A549 (cell line): ENCODE data around the gene GPRIN3. TPM values are rescaled to one million over a fixed set of nuclear protein-coding genes. Genes with fewer than 3 reads are reported as not detected.

Experiments
- ATAC-seq, 2 experiments: fragments of 200-7000 bp in 1 of 2; fragments of >200 bp in 1 of 2; cut with Nextera tagmentation in 1 of 2; cut with Tn5 transposase in 1 of 2; 3 replicates each; pipeline versions ENCODE4 v1.8.0 to v1.9.1; 2018 to 2020; ENCODE audit warnings: mild to moderate bottlenecking in 1 of 2, moderate library complexity in 1 of 2
- CTCF ChIA-PET: fragments of 300-600 bp; sonication (Branson Sonifier 250); formaldehyde crosslinking; extraction: SDS; loops from one replicate; lab custom pipeline; 2021; ENCODE audit warnings: antibody characterized with exemption, inconsistent platforms; lab: Yijun Ruan, JAX
- POLR2A ChIA-PET: fragments of 350-600 bp; formaldehyde crosslinking; extraction: SDS; loops from one replicate; lab custom pipeline; 2021; ENCODE audit warnings: antibody characterized with exemption, inconsistent platforms; lab: Yijun Ruan, JAX
- DNase-seq, 2 experiments: peaks; one replicate each; pipeline versions ENCODE4 v3.0.0 to v3.0.0-alpha.2; 2011 to 2016; ENCODE audit warnings: low read depth in 1 of 2, low spot score in 1 of 2
- FAIRE-seq: peaks from 2 replicates; lab custom pipeline; 2011; peaks lifted over from hg19 to GRCh38; lab: Jason Lieb, UNC
- H3K27ac ChIP-seq, 2 experiments: fragments of >200 bp; sonication (Bioruptor Twin); formaldehyde crosslinking; 3 replicates each; pipeline ENCODE4 v1.5.1; 2016 to 2017
- H3K4me1 ChIP-seq: fragments of >200 bp; sonication (Bioruptor Twin); formaldehyde crosslinking; 3 replicates; pipeline ENCODE4 v1.6.1; 2016
- H3K4me2 ChIP-seq: fragments of >200 bp; sonication (Bioruptor Twin); formaldehyde crosslinking; 3 replicates; pipeline ENCODE4 v1.6.1; 2016
- H3K4me3 ChIP-seq: fragments of >200 bp; sonication (Bioruptor Twin); formaldehyde crosslinking; 3 replicates; pipeline ENCODE4 v1.5.1; 2016
- H3K9me3 ChIP-seq: fragments of >200 bp; sonication (Bioruptor Twin); formaldehyde crosslinking; 3 replicates; pipeline ENCODE4 v1.6.1; 2016
- CBX8 ChIP-seq: fragments of 200-600 bp; sonication (generic); IDR thresholded peaks from 2 replicates; pipeline ENCODE4 v1.6.1; 2016
- CEBPB ChIP-seq, 2 experiments: fragments of >200 bp in 1 of 2; sonication (Bioruptor Twin) in 1 of 2; formaldehyde crosslinking in 1 of 2; IDR thresholded peaks; 2 replicates each; pipeline ENCODE4 v1.6.1; 2012 to 2016
- CHD2 ChIP-seq: fragments of 150-350 bp; IDR thresholded peaks from 2 replicates; pipeline ENCODE4 v1.6.1; 2014; ENCODE audit warnings: low read length; ENCODE audit not compliant: partially characterized antibody
- EHF ChIP-seq: fragments of 250-450 bp; sonication (Bioruptor Pico); IDR thresholded peaks from 2 replicates; pipeline ENCODE4 v1.5.0; 2020; ENCODE audit warnings: mild to moderate bottlenecking
- FOSB ChIP-seq: fragments of 250-450 bp; sonication (Bioruptor Pico); IDR thresholded peaks from 2 replicates; pipeline ENCODE4 v1.5.0; 2020; ENCODE audit warnings: mild to moderate bottlenecking, moderate library complexity
- FOXS1 ChIP-seq: fragments of 250-450 bp; sonication (Bioruptor Pico); IDR thresholded peaks from 2 replicates; pipeline ENCODE4 v1.5.0; 2020; ENCODE audit warnings: mild to moderate bottlenecking, moderate library complexity
- GATA3 ChIP-seq: IDR thresholded peaks from 2 replicates; pipeline ENCODE4 v1.6.1; 2012; ENCODE audit warnings: borderline replicate concordance
- HDAC2 ChIP-seq: fragments of 200-600 bp; sonication (generic); IDR thresholded peaks from 2 replicates; pipeline ENCODE4 v1.6.1; 2016
- HOXB13 ChIP-seq: fragments of 250-450 bp; sonication (Bioruptor Pico); IDR thresholded peaks from 2 replicates; pipeline ENCODE4 v1.5.0; 2020; ENCODE audit warnings: low read depth, mild to moderate bottlenecking, moderate library complexity
- MAFK ChIP-seq: fragments of 450-650 bp; IDR thresholded peaks from 2 replicates; pipeline ENCODE4 v1.6.1; 2014; ENCODE audit not compliant: partially characterized antibody
- MYC ChIP-seq: IDR thresholded peaks from 2 replicates; pipeline ENCODE4 v1.6.1; 2012; ENCODE audit warnings: mild to moderate bottlenecking, inconsistent platforms, low read length, improper control_type of control experiment, borderline replicate concordance
- PHF8 ChIP-seq: fragments of 200-600 bp; sonication (generic); IDR thresholded peaks from 2 replicates; pipeline ENCODE4 v1.6.1; 2016; ENCODE audit warnings: low read depth, mild to moderate bottlenecking, antibody characterized with exemption, moderate library complexity, borderline replicate concordance
- POLR2A ChIP-seq: IDR thresholded peaks from 2 replicates; pipeline ENCODE4 v1.6.1; 2012; ENCODE audit warnings: mild to moderate bottlenecking, low read length
- RCOR1 ChIP-seq: fragments of 150-350 bp; IDR thresholded peaks from 2 replicates; pipeline ENCODE4 v1.6.1; 2014; ENCODE audit warnings: antibody characterized with exemption, low read length, low read depth
- RFX5 ChIP-seq: fragments of 450-650 bp; IDR thresholded peaks from 2 replicates; pipeline ENCODE4 v1.7.1; 2014; ENCODE audit warnings: antibody characterized with exemption, mild to moderate bottlenecking, moderate library complexity
- ZFP36 ChIP-seq: fragments of 450-650 bp; IDR thresholded peaks from 2 replicates; pipeline ENCODE4 v1.6.1; 2014; ENCODE audit warnings: borderline replicate concordance; ENCODE audit not compliant: partially characterized antibody
- ZSCAN20 ChIP-seq: fragments of 250-450 bp; sonication (Bioruptor Pico); IDR thresholded peaks from 2 replicates; pipeline ENCODE4 v1.8.0; 2022; ENCODE audit warnings: mild to moderate bottlenecking, moderate library complexity
- WGBS: methylation state at CpG from one replicate; pipeline ENCODE4 v1.1.6; 2017; ENCODE audit errors: missing lambda C conversion rate; 5-methylcytosine and 5-hydroxymethylcytosine counted together
- polyA plus RNA-seq, 4 experiments: library from polyadenylated mRNA; depleted of rRNA in 3 of 4; stranded (reverse); fragments of >200 nt; fragmentation: RNase III in 1 of 4; extraction: RNeasy Plus Mini Kit Qiagen cat#74134 plus additional on column Dnase treatment in 1 of 4; gene quantifications; 2 replicates in 3 of 4; 3 replicates in 1 of 4; pipeline ENCODE4 v1.2.3, GENCODE V29; 2011 to 2017
- TF ChIP-seq, protein P1 (sequence below): IDR thresholded peaks from 2 replicates; pipeline ENCODE4 v1.6.1; 2012
- TF ChIP-seq, protein P2 (sequence below): fragments of 150-350 bp; IDR thresholded peaks from 2 replicates; pipeline ENCODE4 v1.6.1; 2014; ENCODE audit warnings: low read depth, mild to moderate bottlenecking, low read length
- TF ChIP-seq, protein P3 (sequence below): fragments of 450-650 bp; IDR thresholded peaks from 2 replicates; pipeline ENCODE4 v1.6.1; 2014; ENCODE audit warnings: antibody characterized with exemption
- TF ChIP-seq, protein P4 (sequence below): IDR thresholded peaks from 2 replicates; pipeline ENCODE4 v1.6.1; 2012; ENCODE audit warnings: low read depth, borderline replicate concordance
- TF ChIP-seq, protein P5 (sequence below): fragments of >200 bp; sonication (Bioruptor Twin); formaldehyde crosslinking; IDR thresholded peaks from 3 replicates; pipeline ENCODE4 v1.5.1; 2016
- TF ChIP-seq, protein P6 (sequence below): fragments of >200 bp; sonication (Bioruptor Twin); formaldehyde crosslinking; IDR thresholded peaks from 3 replicates; pipeline ENCODE4 v1.6.1; 2016

Gene GPRIN3
- polyA plus RNA-seq, 2 of the 4 experiments (the other 2 are of a cell fraction): 6.8 to 18.7 TPM

DNA sequence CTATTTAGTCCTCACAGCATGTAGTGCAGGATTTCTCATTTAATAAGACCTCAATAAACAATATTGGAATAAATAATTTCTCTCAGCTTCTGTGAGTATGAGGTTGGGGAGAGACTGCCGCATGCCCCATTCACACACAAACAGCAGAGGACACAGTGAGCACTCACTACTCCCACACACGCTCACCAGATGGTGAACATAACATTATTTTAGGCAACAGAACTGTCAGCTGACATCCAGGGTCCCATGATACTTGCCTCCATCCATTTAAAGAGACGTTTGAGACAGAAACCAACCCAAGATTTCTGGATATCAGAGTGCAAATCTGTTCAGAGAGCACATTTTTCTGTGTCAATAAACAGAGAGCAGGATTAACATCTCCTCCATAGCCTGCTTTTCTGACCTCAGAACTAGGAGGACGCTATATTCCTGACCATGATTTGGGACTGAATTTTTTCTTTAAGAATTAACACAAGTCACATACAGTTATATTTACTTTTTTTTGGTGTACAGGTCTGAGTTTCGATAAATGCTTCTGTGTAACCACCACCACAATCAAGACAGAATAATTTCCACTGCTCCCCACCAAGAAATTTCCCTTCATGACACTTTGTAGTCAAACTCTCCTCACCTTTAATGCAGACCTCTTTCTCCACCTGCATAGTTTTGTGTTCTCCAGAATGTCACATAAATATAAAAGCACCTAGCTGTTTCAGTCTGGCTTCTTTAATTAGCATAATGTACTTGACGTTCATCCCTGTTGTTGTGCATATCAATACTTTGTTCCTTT is 16.7 kb downstream of the GPRIN3 start:
- ATAC-seq (no peak), FAIRE-seq (no peak), DNase-seq (no peak)
- POLR2A ChIA-PET: no interaction called here
- Histone ChIP-seq H3K27ac (no peak overlapping the region), H3K4me2 (no peak overlapping the region), H3K9me3 (peaks cover 16% of the 10 kb centered on the region; the same call in 2 of the 3 replicates), H3K4me3 (no peak overlapping the region), H3K4me1 (peaks cover 67% of the 10 kb centered on the region)
- CTCF ChIA-PET: no interaction called here
- TF ChIP-seq ZFP36: no peak
- TF ChIP-seq, protein P1, sequence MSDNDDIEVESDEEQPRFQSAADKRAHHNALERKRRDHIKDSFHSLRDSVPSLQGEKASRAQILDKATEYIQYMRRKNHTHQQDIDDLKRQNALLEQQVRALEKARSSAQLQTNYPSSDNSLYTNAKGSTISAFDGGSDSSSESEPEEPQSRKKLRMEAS: no peak
- TF ChIP-seq, all 56 proteins: peak for 0
- WGBS: 84% methylated on average over 6 of the region's 6 CpGs

DNA sequence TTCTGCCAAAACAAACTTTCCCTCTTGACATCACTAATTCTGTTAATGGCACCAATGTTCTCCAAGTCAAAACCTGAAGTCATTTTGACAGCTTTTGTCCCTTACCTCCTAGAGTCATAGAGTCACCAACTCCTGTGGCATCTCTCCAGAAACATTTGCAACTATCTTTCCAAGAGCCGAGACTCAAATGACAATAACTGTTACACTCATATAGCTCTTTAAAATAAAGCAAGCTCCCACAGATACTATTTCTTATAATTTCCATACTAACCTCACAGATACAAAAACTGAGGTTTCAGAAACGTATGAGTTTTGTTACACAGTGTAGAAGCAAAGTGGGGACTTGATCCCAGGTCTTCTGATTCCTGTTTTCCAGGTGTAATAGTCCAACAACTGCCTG is 18.3 kb downstream of the GPRIN3 start:
- FAIRE-seq (no peak), DNase-seq (no peak), ATAC-seq (no peak)
- Histone ChIP-seq H3K9me3 (peaks cover 16% of the 10 kb centered on the region; the same call in 2 of the 3 replicates), H3K4me2 (no peak overlapping the region), H3K4me3 (no peak overlapping the region), H3K27ac (no peak overlapping the region), H3K4me1 (peaks cover 67% of the 10 kb centered on the region)
- POLR2A ChIA-PET: no interaction called here
- WGBS: 61% methylated on average over 2 of the region's 2 CpGs
- TF ChIP-seq, protein P2, sequence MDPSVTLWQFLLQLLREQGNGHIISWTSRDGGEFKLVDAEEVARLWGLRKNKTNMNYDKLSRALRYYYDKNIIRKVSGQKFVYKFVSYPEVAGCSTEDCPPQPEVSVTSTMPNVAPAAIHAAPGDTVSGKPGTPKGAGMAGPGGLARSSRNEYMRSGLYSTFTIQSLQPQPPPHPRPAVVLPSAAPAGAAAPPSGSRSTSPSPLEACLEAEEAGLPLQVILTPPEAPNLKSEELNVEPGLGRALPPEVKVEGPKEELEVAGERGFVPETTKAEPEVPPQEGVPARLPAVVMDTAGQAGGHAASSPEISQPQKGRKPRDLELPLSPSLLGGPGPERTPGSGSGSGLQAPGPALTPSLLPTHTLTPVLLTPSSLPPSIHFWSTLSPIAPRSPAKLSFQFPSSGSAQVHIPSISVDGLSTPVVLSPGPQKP: no peak
- CTCF ChIA-PET: no interaction called here

DNA sequence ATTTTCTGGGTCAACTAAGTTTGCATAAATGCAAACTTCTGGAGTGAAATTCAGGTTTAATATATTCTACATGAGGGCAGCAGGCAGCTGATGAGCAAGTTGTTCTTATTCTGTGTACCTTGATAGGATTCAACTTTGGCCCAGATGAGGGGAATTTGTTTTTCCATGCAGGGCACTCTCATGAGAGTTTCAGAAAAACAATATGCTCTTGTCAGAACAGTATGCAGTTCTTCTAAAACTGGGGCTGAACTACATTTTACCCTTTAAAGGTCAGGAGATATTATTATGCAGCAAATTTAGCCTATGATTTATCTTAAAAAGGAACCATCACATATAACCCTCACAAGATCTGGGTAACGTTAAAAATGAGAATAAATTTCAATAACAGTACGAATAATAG is 19.2 kb downstream of the GPRIN3 start:
- peaks cover 16% of the 10 kb centered on the region; the same call in 2 of the 3 replicates for H3K9me3 ChIP-seq
- CTCF ChIA-PET: no interaction called here
- TF ChIP-seq, protein P3, sequence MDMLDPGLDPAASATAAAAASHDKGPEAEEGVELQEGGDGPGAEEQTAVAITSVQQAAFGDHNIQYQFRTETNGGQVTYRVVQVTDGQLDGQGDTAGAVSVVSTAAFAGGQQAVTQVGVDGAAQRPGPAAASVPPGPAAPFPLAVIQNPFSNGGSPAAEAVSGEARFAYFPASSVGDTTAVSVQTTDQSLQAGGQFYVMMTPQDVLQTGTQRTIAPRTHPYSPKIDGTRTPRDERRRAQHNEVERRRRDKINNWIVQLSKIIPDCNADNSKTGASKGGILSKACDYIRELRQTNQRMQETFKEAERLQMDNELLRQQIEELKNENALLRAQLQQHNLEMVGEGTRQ: no peak
- TF ChIP-seq POLR2A: no peak
- no peak for TF ChIP-seq RCOR1
- no peak for TF ChIP-seq ZSCAN20
- TF ChIP-seq MAFK: no peak
- TF ChIP-seq, protein P4, sequence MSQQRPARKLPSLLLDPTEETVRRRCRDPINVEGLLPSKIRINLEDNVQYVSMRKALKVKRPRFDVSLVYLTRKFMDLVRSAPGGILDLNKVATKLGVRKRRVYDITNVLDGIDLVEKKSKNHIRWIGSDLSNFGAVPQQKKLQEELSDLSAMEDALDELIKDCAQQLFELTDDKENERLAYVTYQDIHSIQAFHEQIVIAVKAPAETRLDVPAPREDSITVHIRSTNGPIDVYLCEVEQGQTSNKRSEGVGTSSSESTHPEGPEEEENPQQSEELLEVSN: no peak
- TF ChIP-seq RFX5: no peak
- TF ChIP-seq FOXS1 (CRISPR knock-in tag): no peak
- no peak for TF ChIP-seq CEBPB (IDR thresholded peaks at IDR 0.05)
- no peak for TF ChIP-seq CBX8
- TF ChIP-seq EHF (CRISPR knock-in tag): no peak
- TF ChIP-seq FOSB (CRISPR knock-in tag): no peak
- no peak for TF ChIP-seq MYC
- TF ChIP-seq, protein P5, sequence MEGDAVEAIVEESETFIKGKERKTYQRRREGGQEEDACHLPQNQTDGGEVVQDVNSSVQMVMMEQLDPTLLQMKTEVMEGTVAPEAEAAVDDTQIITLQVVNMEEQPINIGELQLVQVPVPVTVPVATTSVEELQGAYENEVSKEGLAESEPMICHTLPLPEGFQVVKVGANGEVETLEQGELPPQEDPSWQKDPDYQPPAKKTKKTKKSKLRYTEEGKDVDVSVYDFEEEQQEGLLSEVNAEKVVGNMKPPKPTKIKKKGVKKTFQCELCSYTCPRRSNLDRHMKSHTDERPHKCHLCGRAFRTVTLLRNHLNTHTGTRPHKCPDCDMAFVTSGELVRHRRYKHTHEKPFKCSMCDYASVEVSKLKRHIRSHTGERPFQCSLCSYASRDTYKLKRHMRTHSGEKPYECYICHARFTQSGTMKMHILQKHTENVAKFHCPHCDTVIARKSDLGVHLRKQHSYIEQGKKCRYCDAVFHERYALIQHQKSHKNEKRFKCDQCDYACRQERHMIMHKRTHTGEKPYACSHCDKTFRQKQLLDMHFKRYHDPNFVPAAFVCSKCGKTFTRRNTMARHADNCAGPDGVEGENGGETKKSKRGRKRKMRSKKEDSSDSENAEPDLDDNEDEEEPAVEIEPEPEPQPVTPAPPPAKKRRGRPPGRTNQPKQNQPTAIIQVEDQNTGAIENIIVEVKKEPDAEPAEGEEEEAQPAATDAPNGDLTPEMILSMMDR: no peak
- TF ChIP-seq HOXB13 (CRISPR knock-in tag): no peak
- no peak for TF ChIP-seq CHD2
- TF ChIP-seq, protein P6, sequence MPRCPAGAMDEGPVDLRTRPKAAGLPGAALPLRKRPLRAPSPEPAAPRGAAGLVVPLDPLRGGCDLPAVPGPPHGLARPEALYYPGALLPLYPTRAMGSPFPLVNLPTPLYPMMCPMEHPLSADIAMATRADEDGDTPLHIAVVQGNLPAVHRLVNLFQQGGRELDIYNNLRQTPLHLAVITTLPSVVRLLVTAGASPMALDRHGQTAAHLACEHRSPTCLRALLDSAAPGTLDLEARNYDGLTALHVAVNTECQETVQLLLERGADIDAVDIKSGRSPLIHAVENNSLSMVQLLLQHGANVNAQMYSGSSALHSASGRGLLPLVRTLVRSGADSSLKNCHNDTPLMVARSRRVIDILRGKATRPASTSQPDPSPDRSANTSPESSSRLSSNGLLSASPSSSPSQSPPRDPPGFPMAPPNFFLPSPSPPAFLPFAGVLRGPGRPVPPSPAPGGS: no peak
- TF ChIP-seq GATA3: no peak
- no peak for TF ChIP-seq HDAC2
- TF ChIP-seq PHF8: no peak
- TF ChIP-seq, all 56 proteins: peak for 0
- H3K4me1 ChIP-seq: peaks cover 67% of the 10 kb centered on the region
- H3K4me2 ChIP-seq: peak overlapping the region; percentile 63; the same call in 1 of the 3 replicates
- no peak for DNase-seq
- ATAC-seq: no peak
- 79% methylated on average over 2 of the region's 2 CpGs for WGBS
- H3K4me3 ChIP-seq: no peak overlapping the region
- POLR2A ChIA-PET: no interaction called here
- peak overlapping the region; percentile 78 to 85; a peak in 2 of 6 replicates for H3K27ac ChIP-seq
- no peak for FAIRE-seq
